BJ (cell line): ENCODE measurements around the gene GPC6. TPM values are rescaled to one million over a fixed set of nuclear protein-coding genes. Genes with fewer than 3 reads are reported as not detected.

Experiments
- CTCF ChIA-PET: fragments of 350-600 bp; formaldehyde crosslinking; extraction: SDS; loops from one replicate; lab custom pipeline; 2021; ENCODE audit warnings: antibody characterized with exemption, inconsistent platforms; lab: Yijun Ruan, JAX
- POLR2A ChIA-PET: fragments of 300-600 bp; sonication (Branson Sonifier 250); formaldehyde crosslinking; extraction: SDS; loops from one replicate; lab custom pipeline; 2021; ENCODE audit warnings: antibody characterized with exemption; lab: Charles Lee
- DNase-seq: peaks from one replicate; pipeline ENCODE4 v3.0.0-alpha.2; 2011; ENCODE audit warnings: low read depth
- H3K27me3 ChIP-seq: 2 replicates; pipeline ENCODE4 v1.6.0; 2011; ENCODE audit warnings: low read length; ENCODE audit not compliant: control insufficient read depth, insufficient read depth
- H3K36me3 ChIP-seq: 2 replicates; pipeline ENCODE4 v1.5.1; 2011; ENCODE audit warnings: low read length; ENCODE audit not compliant: control insufficient read depth, insufficient read depth
- H3K4me3 ChIP-seq: 2 replicates; pipeline ENCODE4 v1.5.1; 2011; ENCODE audit warnings: low read depth, mild to moderate bottlenecking, control low read depth, low read length
- CTCF ChIP-seq: IDR thresholded peaks from 2 replicates; pipeline ENCODE4 v1.5.1; 2011; ENCODE audit warnings: low read depth, mild to moderate bottlenecking, control low read depth, inconsistent platforms, low read length, moderate library complexity; ENCODE audit not compliant: insufficient read depth
- polyA plus RNA-seq: library from polyadenylated mRNA; depleted of rRNA; stranded (reverse); fragments of >200 nt; gene quantifications from 2 replicates; pipeline ENCODE4 v1.2.3, GENCODE V29; 2011

The GPC6 gene
- polyA plus RNA-seq, 1 experiment, result 23.0 TPM

GRCh38 chr13:94212196-94212595 lies 985.6 kb downstream of the GPC6 start:
- Histone ChIP-seq H3K4me3 (no peak overlapping the region), H3K36me3 (no peaks in the 10 kb centered on the region), H3K27me3 (no peaks in the 10 kb centered on the region)
- TF ChIP-seq CTCF, result no peak
- DNase-seq, result no peak
- ChIA-PET CTCF (interaction anchor here (1.4 kb wide), 1 partner anchor 14 kb away, joined by 5 read pairs; no protein-coding TSS in a partner anchor), POLR2A (no interaction called here)

GRCh38 chr13:94214121-94214520 lies 987.5 kb downstream of the GPC6 start:
- Histone ChIP-seq H3K27me3 (no peaks in the 10 kb centered on the region), H3K36me3 (no peaks in the 10 kb centered on the region), H3K4me3 (no peak overlapping the region)
- ChIA-PET POLR2A (no interaction called here), CTCF (no interaction called here)
- DNase-seq, result no peak
- TF ChIP-seq CTCF, result no peak

DNA sequence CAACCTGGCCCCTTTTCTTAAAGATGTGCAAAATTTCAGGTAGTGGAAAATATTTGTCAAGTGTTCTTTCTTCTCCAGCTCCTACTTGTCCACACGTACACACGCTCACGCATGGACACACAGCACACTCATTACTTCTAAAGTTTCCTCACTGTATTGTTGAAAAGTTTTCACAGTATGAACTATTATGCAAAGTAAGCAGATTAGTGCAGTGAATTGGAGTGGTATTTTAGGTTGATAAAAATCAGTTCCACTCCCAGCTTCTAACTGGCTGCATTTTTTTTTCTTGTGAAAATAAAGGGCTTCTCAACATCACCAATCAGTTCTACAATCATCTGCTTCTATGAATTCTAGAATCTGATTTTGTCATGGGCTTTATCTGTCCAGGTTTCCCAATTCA lies 988.4 kb downstream of the GPC6 start:
- POLR2A ChIA-PET, result no interaction called here

DNA sequence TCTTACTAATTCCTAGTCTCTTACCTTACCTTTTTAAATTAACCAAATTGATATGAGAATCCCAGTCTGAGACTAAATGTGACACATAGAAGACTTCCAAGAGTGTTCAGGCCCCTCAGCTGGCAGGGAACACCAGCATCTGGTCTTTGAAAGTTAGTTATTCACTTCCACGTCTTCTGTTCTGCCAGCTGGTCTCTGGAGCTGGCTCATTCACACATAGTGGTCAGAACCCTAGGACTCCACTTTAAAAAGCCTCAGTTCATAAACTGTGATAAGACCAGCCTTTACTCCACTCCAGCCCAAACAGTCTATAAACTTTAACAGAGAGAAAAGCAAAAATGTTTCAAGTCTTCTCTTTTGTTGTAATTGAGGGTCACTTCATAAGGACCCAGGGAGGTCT lies 989.9 kb downstream of the GPC6 start:
- ChIA-PET POLR2A (no interaction called here), CTCF (no interaction called here)

More for the DNA sequence above, 988.4 kb downstream of the GPC6 start:
- no peak for DNase-seq
- H3K36me3 ChIP-seq, result no peaks in the 10 kb centered on the region
- CTCF ChIA-PET, result no interaction called here
- H3K4me3 ChIP-seq, result no peak overlapping the region
- no peak for TF ChIP-seq CTCF
- no peaks in the 10 kb centered on the region for H3K27me3 ChIP-seq

DNA sequence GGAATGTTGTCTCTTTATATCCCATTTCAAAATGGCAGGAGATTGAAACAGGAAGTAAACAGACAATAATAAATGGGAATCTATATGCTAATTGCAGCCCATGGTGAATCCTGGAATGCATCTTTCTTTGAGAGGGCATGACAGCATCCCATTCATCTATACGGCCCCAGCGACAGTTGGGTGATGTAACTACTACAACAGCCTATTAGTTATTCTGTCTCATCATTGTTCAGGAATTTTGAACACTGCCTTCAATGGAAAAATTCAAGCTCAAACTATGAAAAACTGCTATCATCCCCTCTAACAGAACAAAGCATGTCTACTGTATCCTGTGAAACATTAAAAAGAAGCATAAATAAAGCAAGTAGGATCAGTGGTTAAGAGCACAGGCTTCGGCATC lies 990.8 kb downstream of the GPC6 start:
- POLR2A ChIA-PET, result no interaction called here
- TF ChIP-seq CTCF, result no peak
- Histone ChIP-seq H3K36me3 (no peaks in the 10 kb centered on the region), H3K27me3 (no peaks in the 10 kb centered on the region), H3K4me3 (no peak overlapping the region)
- DNase-seq, result no peak
- CTCF ChIA-PET, result interaction anchor here (1.1 kb wide), 1 partner anchor 10 kb away, joined by 3 read pairs; no protein-coding TSS in a partner anchor

More for the DNA sequence above, 989.9 kb downstream of the GPC6 start:
- no peak for TF ChIP-seq CTCF
- H3K27me3 ChIP-seq, result no peaks in the 10 kb centered on the region
- no peak for DNase-seq
- H3K4me3 ChIP-seq, result no peak overlapping the region
- H3K36me3 ChIP-seq, result no peaks in the 10 kb centered on the region
